PC-3 (cell line): ENCODE results near the gene MYO7A.

Experiments
- EZH2 ChIP-seq: fragments of 300-600 bp; sonication (generic); IDR thresholded peaks from one replicate; pipeline ENCODE4 v1.6.1; 2017; ENCODE audit warnings: antibody characterized with exemption, mild to moderate bottlenecking, low read length; ENCODE audit not compliant: unreplicated experiment
- EZH2phosphoT487 ChIP-seq: fragments of 300-600 bp; sonication (generic); IDR thresholded peaks from 2 replicates; pipeline ENCODE4 v1.6.1; 2018; ENCODE audit warnings: mild to moderate bottlenecking, antibody characterized with exemption, low read length, borderline replicate concordance
- TF ChIP-seq, protein P1 (sequence below): fragments of 300-600 bp; sonication (generic); conservative IDR thresholded peaks from 2 replicates; pipeline ENCODE4 v1.5.1; 2017; ENCODE audit warnings: antibody characterized with exemption, low read depth, mild to moderate bottlenecking, low read length

DNA sequence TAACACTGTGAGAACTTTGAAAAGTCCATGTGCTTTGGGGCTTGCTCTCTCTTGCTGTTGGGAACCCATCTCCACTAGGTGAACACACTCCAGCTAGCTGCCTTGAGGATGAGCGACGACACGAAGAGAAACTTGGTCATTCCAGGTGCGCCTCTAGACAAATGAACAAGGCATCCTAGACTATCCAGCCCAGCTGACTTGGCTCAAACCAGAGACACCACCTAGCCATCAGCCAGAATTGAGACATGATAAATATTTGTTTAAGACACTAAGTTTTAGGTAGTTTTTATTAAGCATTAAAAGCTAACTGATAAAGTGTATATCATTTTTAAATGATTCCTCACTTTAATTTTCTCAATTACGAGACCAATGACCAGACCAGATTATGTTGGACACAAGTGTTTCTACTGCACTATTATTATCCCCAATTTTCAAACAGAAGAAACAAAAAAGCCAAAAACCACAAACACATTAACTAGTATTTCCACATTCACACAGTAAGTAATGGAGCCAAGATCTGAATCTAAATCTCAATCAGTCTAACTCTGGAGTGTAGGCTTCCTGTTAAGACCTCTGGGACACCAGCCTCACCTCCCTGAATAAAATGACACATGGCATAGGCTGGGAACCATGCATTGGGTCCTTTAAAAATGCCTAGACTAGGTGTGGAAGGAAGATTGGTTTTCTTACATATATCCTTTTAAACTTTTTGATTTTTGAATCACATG, 103.0 kb downstream of the MYO7A start:
- TF ChIP-seq, protein P1, sequence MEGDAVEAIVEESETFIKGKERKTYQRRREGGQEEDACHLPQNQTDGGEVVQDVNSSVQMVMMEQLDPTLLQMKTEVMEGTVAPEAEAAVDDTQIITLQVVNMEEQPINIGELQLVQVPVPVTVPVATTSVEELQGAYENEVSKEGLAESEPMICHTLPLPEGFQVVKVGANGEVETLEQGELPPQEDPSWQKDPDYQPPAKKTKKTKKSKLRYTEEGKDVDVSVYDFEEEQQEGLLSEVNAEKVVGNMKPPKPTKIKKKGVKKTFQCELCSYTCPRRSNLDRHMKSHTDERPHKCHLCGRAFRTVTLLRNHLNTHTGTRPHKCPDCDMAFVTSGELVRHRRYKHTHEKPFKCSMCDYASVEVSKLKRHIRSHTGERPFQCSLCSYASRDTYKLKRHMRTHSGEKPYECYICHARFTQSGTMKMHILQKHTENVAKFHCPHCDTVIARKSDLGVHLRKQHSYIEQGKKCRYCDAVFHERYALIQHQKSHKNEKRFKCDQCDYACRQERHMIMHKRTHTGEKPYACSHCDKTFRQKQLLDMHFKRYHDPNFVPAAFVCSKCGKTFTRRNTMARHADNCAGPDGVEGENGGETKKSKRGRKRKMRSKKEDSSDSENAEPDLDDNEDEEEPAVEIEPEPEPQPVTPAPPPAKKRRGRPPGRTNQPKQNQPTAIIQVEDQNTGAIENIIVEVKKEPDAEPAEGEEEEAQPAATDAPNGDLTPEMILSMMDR, result no peak
- TF ChIP-seq EZH2 (no peak), EZH2phosphoT487 (no peak)
